Measurements from ENCODE around the gene TEX261.

The TEX261 gene

DNA sequence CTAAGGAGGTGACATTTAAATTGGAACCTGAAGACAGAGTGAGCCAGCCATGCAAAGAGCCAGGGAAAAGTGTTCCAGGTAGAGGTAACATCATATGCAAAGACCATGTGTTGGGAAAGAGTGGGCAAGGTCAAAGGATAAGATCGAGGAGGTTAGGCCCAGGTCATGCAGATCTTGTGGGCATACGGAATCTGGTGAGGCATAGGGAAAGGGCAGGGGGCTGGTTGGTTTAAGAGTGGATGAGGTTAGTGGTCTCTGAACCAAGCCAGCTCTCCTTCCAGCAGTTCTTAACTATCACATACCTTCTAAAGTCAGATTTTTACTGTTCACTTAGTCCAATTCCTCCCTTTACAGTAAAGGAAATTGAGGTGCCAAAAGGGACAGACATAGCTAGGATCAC lies 13.3 kb downstream of the TEX261 start:
- no peak for DNase-seq

DNA sequence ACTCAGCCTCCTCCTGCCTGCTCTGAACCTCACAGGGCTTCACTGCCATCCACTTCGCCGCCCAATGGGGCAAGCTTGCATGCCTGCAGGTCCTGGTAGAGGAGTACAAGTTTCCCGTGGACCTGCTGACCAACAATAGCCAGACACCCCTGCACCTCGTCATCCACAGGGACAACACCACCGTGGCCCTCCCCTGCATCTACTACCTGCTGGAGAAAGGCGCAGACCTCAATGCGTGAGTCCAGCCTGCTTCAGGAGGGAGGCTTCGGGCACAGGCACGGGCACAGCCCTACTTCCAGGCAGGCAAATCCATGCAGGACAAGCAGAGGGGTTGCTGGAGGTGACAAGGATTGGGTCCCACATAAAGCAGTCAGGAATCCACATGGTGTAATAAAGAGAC lies 15.0 kb downstream of the TEX261 start:
- DNase-seq = no peak

DNA sequence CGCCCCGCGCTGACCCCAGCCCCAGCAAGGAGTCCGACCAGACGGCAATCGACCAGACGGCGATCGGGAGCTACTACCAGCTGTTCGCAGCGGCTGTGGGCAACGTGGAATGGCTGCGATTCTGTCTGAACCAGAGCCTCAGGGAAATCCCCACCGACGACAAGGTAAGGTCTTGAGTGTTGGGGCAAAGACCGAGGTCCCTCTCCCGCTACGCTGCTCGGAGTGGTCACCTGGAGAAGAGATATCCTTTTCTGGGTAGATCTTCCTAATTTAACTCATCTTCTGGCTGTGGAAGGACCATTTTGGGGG lies 15.5 kb downstream of the TEX261 start:
- no peak for DNase-seq

DNA sequence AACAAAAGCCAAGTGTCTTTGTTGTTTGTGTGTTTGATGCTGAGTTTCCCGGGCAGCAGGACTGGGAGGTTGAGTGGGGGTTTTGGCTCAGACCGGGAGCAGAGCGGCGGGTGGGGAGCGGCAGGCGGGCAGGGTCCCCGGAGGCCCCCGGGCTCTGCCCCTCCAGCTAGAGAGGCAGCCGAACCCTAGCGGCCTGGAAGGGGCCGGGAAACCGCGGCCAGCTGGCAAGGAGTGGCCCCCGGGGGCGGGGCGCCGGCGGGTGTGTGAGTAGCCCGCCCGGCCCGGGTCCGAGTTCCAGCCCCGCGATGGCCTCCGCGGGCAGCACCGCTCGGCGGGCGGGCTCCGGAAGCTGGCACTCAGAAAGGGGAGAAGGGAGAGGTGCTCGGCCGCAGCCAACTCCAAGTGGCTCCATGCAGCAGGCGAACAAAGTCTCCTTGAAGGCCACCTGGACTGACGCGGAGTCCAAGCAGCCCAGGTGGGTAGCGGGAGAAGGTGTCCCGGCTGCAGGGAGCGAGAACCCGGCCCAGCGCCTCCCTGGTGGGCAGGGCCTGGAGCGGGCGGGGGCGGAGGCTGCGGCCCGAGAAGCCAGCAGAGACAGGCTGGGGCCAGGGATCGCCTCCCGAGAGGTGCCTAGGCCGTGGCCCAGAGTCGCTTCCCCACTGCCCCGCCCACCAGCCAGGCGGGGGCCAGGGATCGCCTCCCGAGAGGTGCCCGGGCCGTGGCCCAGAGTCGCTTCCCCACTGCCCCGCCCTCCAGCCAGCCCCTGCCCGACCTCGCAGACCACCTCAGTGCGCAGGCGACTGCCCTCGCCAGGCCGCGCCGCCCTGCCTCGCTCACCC lies 16.1 kb downstream of the TEX261 start, which contains the start of gene ANKRD53:
Gene ANKRD53, plus strand, starts transcription at position 290 of the 839 bp plus-strand sequence. Its CDS starts 16 bp downstream, at position 306.
- DNase-seq = no peak

DNA sequence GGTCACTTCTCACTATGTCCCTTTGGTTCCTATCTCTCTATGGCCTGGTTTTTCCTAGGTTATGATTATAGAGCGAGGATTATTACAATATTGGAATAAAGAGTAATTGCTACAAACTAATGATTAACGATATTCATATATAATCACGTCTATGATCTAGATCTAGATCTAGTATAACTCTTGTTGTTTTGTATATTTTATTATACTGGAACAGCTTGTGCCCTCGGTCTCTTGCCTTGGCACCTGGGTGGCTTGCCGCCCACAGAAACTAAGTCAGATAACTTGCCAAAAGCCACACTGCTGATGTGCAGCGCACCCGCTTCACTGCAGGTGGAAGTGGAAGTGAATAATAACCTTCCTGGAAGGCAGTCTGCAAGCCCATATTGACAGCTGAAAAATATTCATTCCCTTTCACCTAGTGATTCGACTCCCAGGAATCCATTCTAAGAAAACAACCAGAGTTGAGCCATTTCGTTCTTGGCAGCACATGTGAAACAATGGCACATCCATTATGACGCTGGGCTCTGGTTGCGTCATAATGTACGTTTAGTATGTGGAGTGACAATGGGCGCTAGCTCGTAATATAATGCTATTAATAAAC lies 17.0 kb downstream of the TEX261 start:
- DNase-seq = peak; percentile 33 to 40

DNA sequence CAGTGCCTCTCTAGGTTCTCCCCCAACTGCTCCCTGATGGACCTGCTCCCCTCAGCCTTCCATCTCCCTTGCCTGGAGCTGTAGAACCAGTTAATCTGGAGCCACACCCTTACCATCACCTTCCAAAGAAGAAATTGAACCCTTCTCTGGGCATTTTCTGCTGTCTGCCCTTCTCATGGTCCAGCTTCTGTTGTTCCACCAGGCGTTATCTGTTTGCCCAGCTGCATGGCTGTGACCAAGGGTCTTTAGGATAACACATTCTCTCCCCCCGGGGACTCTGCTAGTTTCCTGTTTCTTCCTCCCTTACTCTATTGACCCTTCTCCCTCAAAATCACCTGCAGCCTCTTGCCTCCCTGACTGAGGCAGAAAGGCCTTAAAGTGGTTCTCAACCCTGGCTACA lies 19.4 kb downstream of the TEX261 start:
- no peak for DNase-seq

DNA sequence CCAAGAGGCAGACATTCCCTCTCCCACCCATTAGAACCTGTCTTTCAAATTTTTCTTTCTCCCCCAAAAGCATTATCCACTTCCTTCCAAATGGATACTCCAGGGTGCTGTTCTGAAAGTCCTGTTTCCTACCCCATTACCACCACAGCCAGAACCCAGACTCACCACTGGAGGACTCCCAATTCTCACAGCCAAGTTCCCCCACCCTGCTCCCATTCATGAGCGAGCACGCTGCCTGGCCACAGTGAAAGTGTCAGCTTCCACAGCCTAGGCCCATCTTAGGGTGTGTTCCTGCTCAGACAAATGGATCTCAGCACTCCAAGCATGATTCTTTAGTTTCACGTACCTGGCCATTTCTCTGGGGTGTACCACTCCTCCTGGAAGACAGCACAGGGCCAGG lies 20.1 kb downstream of the TEX261 start:
- no peak for DNase-seq

DNA sequence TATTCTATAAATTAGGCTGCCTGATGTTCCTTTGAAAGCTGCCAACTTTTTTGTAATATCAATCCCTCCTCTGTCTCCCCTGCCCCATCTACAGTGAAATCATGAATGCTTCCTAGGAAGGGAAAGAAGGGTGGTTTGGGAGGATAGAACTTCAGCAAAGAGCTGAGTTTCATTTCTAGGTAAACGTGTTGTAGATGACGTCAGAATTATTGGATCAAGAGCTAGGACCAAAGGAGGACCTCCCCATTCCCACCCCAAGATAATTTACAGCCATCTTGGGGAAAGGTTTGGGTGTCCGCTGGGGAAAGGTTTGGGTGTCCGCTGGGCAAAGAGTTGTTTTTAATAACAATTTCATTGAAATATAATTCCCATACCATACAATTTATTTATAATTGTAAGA lies 27.5 kb downstream of the TEX261 start:
- no peak for DNase-seq

DNA sequence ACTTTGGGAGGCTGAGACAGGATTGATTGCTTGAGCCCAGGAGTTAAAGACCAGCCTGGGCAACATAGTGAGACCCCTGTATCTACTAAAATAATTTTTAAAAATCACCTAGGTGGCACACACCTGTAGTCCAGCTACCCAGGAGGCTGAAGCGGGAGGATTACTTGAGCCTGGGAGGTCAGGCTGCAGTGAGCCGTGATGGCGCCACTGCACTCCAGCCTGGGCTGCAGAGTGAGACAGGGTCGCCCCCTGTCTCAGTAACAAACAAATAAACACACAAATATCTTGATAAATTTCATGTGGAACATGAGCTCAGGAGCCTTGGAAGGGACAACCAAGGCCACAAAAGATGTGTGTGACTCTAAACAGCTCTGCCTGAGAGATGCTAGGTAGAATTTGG lies 28.0 kb downstream of the TEX261 start:
- no peak for DNase-seq

DNA sequence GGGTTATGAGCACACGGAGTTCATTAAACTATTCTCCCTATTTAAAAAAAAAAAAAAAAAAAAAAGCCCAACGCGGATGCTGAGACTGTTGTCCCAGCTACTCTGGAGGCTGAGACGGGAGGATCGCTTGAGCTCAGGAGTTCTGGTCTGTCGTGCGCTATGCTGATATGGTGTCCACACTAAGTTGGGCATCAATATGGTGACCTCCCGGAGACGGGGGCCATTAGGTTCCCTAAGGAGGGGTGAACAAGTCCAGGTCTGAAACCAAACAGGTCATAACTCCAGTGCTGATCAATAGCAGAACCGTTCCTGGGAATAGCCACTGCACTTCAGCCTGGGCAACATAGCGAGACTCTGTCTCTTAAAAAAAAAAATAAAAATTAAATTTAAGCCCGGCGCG lies 29.2 kb downstream of the TEX261 start:
- no peak for DNase-seq

DNA sequence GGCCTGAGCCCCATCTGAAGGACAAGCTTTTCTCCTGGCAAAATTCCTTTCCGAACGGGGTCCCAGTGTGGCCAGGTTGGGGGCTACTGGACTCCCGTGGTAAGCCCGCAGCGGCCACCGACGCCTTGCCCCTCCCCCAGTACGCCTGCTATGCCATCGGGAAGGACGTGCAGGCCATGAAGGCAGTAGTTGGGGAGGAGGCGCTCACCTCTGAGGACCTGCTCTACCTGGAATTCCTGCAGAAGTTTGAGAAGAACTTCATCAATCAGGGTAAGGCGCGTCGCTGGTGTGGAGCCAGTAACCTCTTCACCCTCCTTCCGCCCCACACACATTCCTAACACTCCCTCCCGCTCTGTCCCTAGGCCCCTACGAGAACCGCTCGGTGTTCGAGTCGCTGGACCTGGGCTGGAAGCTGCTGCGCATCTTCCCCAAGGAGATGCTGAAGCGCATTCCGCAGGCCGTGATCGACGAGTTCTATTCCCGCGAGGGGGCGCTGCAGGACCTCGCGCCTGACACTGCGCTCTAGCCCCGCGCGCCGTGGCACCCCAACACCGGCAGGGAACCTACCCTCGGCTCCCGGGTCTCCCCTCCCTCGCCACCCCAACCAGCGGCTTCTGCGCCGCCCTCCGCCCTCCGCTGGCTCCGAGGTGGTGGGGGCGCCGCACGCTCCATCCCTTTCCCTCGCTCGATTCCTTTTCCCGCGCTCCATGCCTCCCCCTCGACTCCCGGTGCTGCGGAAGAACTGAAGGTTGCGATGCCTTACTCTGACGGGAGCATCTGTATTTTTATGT lies 29.9 kb downstream of the TEX261 start:
- peak; percentile 81 to 83 for DNase-seq

DNA sequence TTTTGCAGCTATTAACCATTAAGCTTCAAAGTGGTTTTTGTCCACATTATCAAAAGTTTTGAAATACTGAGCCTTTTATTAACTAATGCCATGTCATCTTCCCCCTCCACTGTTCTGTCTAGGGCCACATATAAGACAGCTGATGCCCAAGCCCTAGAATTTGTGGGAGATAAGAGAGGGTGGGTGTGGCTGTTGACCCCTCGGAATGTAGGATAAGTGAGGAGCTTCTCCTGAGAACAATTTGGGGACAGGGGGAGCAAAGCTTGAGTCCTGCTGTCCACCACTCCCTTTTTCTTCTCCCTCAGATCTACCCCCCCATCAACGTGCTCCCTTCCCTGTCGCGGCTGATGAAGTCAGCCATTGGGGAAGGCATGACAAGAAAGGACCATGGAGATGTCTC lies 30.5 kb downstream of the TEX261 start:
- DNase-seq = no peak

DNA sequence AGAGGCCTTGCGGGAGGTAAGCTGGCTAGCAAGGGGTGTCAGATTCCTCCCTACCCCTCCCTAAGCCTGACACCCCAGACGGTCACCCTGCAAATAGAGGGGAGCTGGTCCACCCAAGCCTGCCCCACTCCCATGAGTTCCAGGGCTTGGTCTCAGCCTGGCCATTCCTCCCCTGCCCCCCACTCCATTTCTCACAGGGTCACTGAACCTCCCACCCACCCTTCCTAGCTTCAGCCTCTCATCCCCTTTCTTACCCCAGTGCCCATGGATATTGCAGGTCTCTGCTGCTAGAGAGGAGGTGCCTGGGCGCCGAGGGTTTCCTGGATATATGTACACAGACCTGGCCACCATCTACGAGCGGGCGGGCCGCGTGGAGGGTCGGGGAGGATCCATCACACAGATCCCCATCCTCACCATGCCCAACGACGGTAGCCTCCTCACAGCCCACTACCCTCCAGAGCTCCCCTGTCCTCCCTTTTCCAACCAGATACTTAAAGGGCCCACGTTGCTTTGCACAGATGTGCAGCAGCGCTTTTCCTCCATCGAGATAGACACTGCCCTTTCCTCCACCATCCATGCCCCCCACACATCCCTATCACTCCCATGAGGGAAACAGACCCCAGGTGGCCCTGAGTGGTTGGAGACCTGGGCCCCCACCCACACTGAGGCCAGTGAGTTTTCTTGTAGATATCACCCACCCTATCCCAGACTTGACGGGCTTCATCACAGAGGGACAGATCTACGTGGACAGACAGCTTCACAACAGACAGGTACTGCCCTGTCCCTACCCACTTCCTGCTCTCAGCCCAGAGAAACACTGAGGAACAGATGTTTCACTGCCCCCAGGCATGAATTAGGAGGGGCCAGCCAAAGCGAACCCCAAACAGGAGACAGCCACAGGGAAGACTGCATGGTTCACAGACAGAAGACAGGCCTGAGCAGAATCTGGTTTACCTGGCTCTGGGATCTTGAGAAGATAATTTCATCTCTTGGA lies 31.5 kb downstream of the TEX261 start:
- no peak for DNase-seq

DNA sequence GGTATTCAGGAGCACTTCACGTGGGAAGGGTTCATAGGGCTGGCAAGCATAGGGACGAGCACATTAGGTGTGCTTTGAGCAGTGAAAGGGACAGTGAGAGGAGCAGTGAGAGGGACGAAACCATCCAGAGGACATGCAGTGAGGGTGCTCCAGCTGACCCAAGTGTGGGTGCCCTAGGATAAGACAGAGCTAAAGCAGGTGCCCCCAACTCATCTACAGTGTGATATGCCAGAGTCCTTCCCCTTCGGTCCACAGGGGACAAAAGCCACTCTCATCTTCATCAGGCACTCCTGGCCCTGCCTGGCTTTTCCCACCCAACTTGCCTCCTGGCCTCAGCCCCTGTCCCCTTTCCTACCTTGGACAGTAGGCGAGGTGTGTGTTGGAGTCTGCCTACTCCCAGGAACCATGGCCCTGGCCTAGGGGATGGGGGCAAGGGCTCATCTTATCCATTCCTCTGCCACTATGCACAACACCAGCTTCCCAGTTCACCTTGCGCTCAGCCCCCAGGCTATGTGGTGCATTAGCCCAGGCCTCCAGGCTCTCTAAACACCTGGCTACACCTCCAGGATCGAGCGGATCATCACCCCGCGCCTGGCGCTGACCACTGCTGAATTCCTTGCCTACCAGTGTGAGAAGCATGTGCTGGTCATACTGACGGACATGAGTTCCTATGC lies 32.3 kb downstream of the TEX261 start:
- no peak for DNase-seq

DNA sequence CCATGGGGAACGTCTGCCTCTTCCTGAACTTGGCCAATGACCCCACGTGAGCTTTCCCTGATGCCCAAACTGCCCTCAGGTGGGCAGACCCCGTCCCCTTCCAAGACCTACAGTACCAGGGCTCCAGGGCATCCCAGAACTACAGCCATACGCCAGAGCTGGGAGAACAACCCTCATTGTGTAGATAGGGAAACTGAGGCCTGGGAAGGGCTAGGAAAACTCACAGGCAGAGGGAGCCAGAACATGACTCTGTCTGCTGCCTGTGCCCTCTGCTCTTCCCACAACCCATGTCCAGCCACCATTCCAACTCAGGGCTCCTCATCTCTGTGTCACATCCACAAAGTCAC lies 33.1 kb downstream of the TEX261 start:
- no peak for DNase-seq

DNA sequence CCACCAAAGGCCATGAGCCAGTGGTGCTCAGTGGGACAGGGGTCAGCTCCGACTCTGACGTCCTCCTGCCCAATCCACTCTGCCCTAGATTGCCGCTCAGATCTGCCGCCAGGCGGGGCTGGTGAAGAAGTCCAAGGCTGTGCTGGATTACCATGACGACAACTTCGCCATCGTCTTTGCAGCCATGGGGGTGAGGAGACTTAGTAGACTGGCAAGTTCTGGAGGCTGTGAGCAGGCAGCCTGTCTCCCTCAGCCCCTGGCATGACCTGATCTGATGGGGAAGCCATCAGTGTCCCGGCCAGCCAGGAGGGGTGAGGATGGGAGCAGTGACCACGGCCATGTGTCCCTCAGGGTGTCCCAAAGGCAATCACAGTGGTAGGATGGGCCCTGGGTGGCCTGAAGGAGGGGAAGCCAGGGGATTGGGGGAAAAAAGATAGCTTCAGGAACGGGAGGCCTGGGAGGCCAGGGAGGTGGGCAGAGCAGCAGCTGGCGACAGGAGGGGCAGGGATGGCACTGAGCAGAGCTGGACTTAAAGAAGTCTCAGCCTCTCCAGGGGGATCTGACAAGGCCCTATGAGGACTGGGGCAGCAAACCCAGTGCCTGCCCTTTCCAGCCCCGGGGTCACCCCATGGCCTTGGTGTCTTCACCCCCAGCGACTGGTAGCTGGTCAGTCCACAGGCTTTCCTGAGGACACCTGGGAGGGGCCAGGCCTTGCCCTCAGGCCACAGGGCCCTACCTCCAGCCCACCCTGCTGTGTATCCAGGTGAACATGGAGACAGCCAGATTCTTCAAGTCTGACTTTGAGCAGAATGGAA lies 33.6 kb downstream of the TEX261 start:
- DNase-seq = no peak

DNA sequence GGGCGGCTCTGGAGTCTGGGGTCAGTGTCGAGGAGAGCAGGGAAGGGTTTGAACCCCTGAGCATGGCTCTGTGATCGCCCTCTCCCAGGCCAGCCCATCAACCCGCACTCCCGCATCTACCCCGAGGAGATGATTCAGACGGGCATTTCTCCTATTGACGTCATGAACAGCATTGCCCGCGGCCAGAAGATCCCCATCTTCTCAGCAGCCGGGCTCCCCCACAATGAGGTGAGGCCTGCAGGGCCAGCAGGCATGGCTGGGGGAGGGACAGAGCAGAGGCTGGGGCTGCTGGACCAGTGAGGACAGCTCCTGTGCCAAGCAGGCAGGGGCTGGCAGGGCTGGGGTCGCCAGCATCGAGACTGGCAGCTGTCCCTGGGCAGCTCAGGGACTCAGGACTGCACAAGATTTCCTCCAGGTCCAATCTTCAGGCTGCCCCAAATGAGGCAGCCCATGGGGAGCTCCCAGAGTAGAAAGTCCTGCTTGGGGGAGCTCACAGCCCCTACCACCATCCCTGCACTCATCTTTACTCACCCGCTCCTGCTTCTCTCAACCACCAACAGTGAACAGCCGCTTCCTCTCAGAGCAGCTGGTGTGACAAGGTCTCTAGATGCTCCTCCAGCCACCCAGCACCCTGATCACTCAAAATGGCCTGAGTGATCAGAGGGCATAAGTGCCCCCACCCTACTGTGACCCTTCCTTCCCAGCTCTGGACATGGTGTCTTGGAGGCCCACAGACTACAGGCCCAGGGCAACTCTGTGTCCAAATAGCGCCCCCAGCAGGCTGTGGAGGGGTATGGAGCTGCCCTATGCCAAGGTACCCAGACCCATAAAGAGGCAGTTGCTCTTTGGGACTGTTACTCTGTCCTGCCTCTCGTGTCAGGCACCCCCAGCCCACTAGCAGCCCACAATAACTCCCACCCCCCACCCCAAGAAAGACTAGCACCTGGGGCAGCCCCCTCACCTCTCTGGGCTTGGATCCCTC lies 34.5 kb downstream of the TEX261 start:
- no peak for DNase-seq

DNA sequence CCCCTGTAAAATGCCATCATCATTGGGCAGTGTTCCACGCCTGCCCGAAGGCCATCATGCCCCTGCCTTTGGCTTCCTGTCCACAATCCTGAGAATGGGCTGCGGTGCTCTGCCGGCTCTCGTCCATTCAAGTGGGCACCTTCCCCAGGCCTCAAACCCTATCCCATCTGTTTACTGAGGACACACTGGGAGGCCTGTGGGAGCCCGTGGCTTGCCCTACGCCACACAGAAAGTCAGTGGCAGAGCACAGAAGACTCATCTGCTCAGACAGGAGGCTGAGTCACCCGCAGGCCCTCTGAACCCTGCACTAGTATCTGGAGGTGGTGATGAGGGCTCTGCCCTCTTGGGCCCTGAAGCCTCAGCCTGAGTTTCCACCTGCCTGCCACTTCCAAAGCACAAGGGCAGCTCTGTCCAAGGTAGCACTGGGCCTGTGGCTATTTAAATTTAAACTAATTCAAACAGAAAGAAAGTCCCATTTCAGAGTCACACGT lies 35.4 kb downstream of the TEX261 start:
- no peak for DNase-seq

DNA sequence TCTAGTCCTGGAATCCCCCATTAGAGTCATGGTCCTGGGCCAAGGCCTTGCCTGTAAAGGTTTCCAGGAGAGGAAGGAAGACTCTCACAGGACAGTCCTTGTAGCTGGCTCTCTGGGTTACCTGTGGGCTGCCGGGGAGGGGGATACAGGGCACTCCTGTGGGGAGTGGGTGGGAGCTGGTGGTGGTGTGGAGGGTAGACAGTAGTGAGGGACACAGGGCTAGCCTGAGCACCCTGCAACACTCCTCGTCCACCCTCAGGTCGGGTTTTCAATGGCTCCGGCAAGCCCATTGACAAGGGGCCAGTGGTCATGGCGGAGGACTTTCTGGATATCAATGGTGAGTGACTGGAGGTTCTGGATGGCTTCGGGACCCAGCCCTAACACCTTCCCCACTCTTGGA lies 35.9 kb downstream of the TEX261 start:
- DNase-seq = no peak

DNA sequence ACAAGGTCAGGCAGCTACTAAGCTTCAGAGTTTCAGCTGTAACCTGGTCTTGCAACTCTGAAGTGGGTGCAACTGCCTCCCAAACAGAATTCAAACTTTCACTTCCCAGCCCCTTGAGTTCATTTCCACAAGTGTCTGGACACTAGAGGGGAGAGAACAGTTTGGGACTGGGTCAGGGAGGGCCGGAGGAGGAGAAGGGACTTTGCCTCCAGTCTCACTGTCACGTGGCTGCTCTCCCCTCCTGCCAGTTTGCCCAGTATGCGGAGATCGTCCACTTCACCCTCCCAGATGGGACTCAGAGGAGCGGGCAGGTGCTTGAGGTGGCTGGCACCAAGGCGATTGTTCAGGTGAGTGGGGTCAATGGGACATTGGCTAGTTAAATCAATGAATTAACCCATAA lies 36.9 kb downstream of the TEX261 start:
- no peak for DNase-seq

Measured in CD4-positive, alpha-beta T cell treated with Interleukin-4 for 1 hour (primary cell).